GM19463 (cell line): ENCODE results near the gene OVOL2.
"Not testable (repeated sequence)": the region's sequence is repeated elsewhere in the genome, so short reads cannot be mapped to it uniquely, and the experiment has no call there.

Experiments
- ATAC-seq: cut with Tn5 transposase; IDR thresholded peaks from one replicate; pipeline ENCODE4 v1.9.1; 2021; ENCODE audit warnings: mild to moderate bottlenecking, moderate library complexity; ENCODE audit not compliant: unreplicated experiment

Gene OVOL2

GRCh38 chr20:18057101-18057993 is at the start of gene OVOL2:
OVOL2 (minus strand) TSS chr20:18057916; CDS start chr20:18057634, 282 bp downstream.
- ATAC-seq: no peak

GRCh38 chr20:18103497-18103896 is 45.8 kb upstream of the OVOL2 start:
- ATAC-seq: no peak

GRCh38 chr20:18101125-18101810 is 43.6 kb upstream of the OVOL2 start:
- ATAC-seq: no peak

GRCh38 chr20:18100569-18100968 is 42.9 kb upstream of the OVOL2 start:
- not testable (repeated sequence) for ATAC-seq

GRCh38 chr20:18094191-18094590 is 36.5 kb upstream of the OVOL2 start:
- no peak for ATAC-seq

GRCh38 chr20:18093388-18093787 is 35.7 kb upstream of the OVOL2 start:
- ATAC-seq: no peak

- ATAC-seq: no peak
These were observed 35.2 kb upstream of the OVOL2 start for GRCh38 chr20:18092890-18093289.

GRCh38 chr20:18091623-18092022 is 33.9 kb upstream of the OVOL2 start:
- ATAC-seq: no peak

GRCh38 chr20:18090477-18090876 is 32.8 kb upstream of the OVOL2 start:
- ATAC-seq: no peak

- no peak for ATAC-seq
These were observed 32.3 kb upstream of the OVOL2 start for GRCh38 chr20:18090044-18090443.

- ATAC-seq: not testable (repeated sequence)
These were observed 31.1 kb upstream of the OVOL2 start for GRCh38 chr20:18088841-18089240.

- not testable (repeated sequence) for ATAC-seq
These were observed 30.6 kb upstream of the OVOL2 start for GRCh38 chr20:18088298-18088697.

- no peak for ATAC-seq
These were observed 29.3 kb upstream of the OVOL2 start for GRCh38 chr20:18087054-18087453.

- not testable (repeated sequence) for ATAC-seq
These were observed 23.1 kb upstream of the OVOL2 start for GRCh38 chr20:18080836-18081235.

GRCh38 chr20:18079756-18080353 is 22.1 kb upstream of the OVOL2 start:
- ATAC-seq: no peak

- no peak for ATAC-seq
These were observed 19.4 kb upstream of the OVOL2 start for GRCh38 chr20:18077157-18077556.

- no peak for ATAC-seq
These were observed 14.8 kb upstream of the OVOL2 start for GRCh38 chr20:18072532-18072931.

GRCh38 chr20:18066421-18067333 is 9.0 kb upstream of the OVOL2 start:
- ATAC-seq: no peak

GRCh38 chr20:18063676-18064075 is 6.0 kb upstream of the OVOL2 start:
- no peak for ATAC-seq

GRCh38 chr20:18059603-18060002 is 1.9 kb upstream of the OVOL2 start:
- ATAC-seq: no peak
